Left lung (tissue), 10 donors: ENCODE measurements around the gene DUSP18. TPM values are rescaled to one million over a fixed set of nuclear protein-coding genes. Genes with fewer than 3 reads are reported as not detected.

Experiments
- ATAC-seq: fragments of 200-7000 bp; cut with Tn5 transposase; one replicate; pipeline ENCODE4 v1.9.1; 2020; ENCODE audit warnings: moderate library complexity
- DNase-seq, 4 donors: peaks; one replicate each; pipeline ENCODE4 v3.0.0-alpha.2; 2013 to 2020
- H3K27ac ChIP-seq, 2 donors: fragments of 200-600 bp; sonication (generic) in 1 of 2; one replicate each; pipeline versions ENCODE4 v1.5.0 to v1.8.0; 2020 to 2021
- H3K27me3 ChIP-seq, 2 donors: fragments of 200-600 bp; sonication (generic) in 1 of 2; one replicate each; pipeline versions ENCODE4 v1.5.0 to v1.8.0; 2020 to 2021
- H3K36me3 ChIP-seq, 2 donors: fragments of 200-600 bp; sonication (generic) in 1 of 2; one replicate each; pipeline versions ENCODE4 v1.5.0 to v1.8.0; 2020 to 2021
- H3K4me1 ChIP-seq, 2 donors: fragments of 200-600 bp; one replicate each; pipeline ENCODE4 v1.8.0; 2021
- H3K4me3 ChIP-seq, 2 donors: fragments of 200-600 bp; sonication (generic) in 1 of 2; one replicate each; pipeline versions ENCODE4 v1.5.0 to v1.8.0; 2020 to 2021; ENCODE audit warnings: mild to moderate bottlenecking in 1 of 2
- H3K9me3 ChIP-seq, 2 donors: fragments of 200-600 bp; sonication (generic) in 1 of 2; one replicate each; pipeline versions ENCODE4 v1.5.0 to v1.8.0; 2020 to 2021
- CTCF ChIP-seq, 2 donors: fragments of 200-600 bp; sonication (generic) in 1 of 2; IDR thresholded peaks; one replicate each; pipeline versions ENCODE4 v1.5.0 to v1.8.0; 2021; ENCODE audit warnings: antibody characterized with exemption in 2 of 2
- intact Hi-C, 2 donors: fragments of 100-400 bp; cut with DNase I; formaldehyde crosslinking; loops; one replicate each; pipeline versions ENCODE4 v1.11.2 to v1.14.2; 2022
- polyA plus RNA-seq, 6 donors: library from polyadenylated mRNA; unstranded; fragments of 120-200 nt; gene quantifications; one replicate each; pipeline ENCODE4 v1.2.1, GENCODE V29; 2013; ENCODE audit not compliant: insufficient read length in 6 of 6
- total RNA-seq, 2 donors: library from RNA; stranded (reverse); fragmentation: NEBNext Ultra II Directional; extraction: Animal tissue kit (Norgen Biotek cat#: 25700); gene quantifications; one replicate each; pipeline ENCODE4 v1.2.1, GENCODE V29; 2021
- donor health status: DM: no; HTN: yes; CAD: no.
- donor health status: DM: no; HTN: no; CAD: no.

The DUSP18 gene
- total and polyA plus RNA-seq, 8 donors, result 10.0 to 23.9 (median 13.1) TPM

GRCh38 chr22:30705710-30706651 is 38.3 kb upstream of the DUSP18 start:
- Histone ChIP-seq H3K36me3 (no peaks in the 10 kb centered on the region), H3K27ac (no peak overlapping the region), H3K4me3 (no peak overlapping the region), H3K27me3 (no peaks in the 10 kb centered on the region), H3K4me1 (no peaks in the 10 kb centered on the region), H3K9me3 (no peaks in the 10 kb centered on the region)
- ATAC-seq, result peak; percentile 22
- no peak for TF ChIP-seq CTCF (IDR thresholded peaks at IDR 0.05)
- DNase-seq, result no peak
- intact Hi-C loops, result no loop called here

- no peaks in the 10 kb centered on the region for H3K27me3 ChIP-seq
- no peaks in the 10 kb centered on the region for H3K9me3 ChIP-seq
- H3K4me3 ChIP-seq, result no peak overlapping the region
- no peaks in the 10 kb centered on the region for H3K36me3 ChIP-seq
- no peak for TF ChIP-seq CTCF (IDR thresholded peaks at IDR 0.05)
- no peak overlapping the region for H3K27ac ChIP-seq
- DNase-seq, result peak in 1 of 4 donors; percentile 35
- intact Hi-C loops, result no loop called here
- ATAC-seq, result peak; percentile 75
- H3K4me1 ChIP-seq, result no peaks in the 10 kb centered on the region
Measured at GRCh38 chr22:30704978-30705377, 37.3 kb upstream of the DUSP18 start.

GRCh38 chr22:30702856-30703255 is 35.2 kb upstream of the DUSP18 start:
- DNase-seq (no peak), ATAC-seq (no peak)
- H3K4me3 ChIP-seq, result no peak overlapping the region
- no peaks in the 10 kb centered on the region for H3K36me3 ChIP-seq
- H3K4me1 ChIP-seq, result no peaks in the 10 kb centered on the region
- no peak overlapping the region for H3K27ac ChIP-seq
- no peaks in the 10 kb centered on the region for H3K27me3 ChIP-seq
- intact Hi-C loops, result no loop called here
- no peaks in the 10 kb centered on the region for H3K9me3 ChIP-seq
- TF ChIP-seq CTCF (IDR thresholded peaks at IDR 0.05), result no peak

- Histone ChIP-seq H3K9me3 (no peaks in the 10 kb centered on the region), H3K4me3 (no peak overlapping the region), H3K27ac (no peak overlapping the region), H3K4me1 (no peaks in the 10 kb centered on the region), H3K27me3 (peaks cover 0 to 4% of the 10 kb centered on the region in 2 donors), H3K36me3 (no peaks in the 10 kb centered on the region)
- TF ChIP-seq CTCF (IDR thresholded peaks at IDR 0.05), result no peak
- ATAC-seq (no peak), DNase-seq (no peak)
- intact Hi-C loops, result no loop called here
Measured at GRCh38 chr22:30701872-30702271, 34.2 kb upstream of the DUSP18 start.

GRCh38 chr22:30697975-30698374 is 30.3 kb upstream of the DUSP18 start:
- Histone ChIP-seq H3K9me3 (no peaks in the 10 kb centered on the region), H3K4me3 (no peak overlapping the region), H3K27ac (no peak overlapping the region), H3K36me3 (no peaks in the 10 kb centered on the region), H3K27me3 (peaks cover 0 to 39% of the 10 kb centered on the region in 2 donors), H3K4me1 (peaks cover 4 to 15% of the 10 kb centered on the region in 2 donors)
- ATAC-seq (no peak), DNase-seq (no peak)
- TF ChIP-seq CTCF (IDR thresholded peaks at IDR 0.05), result no peak
- intact Hi-C loops, result no loop called here
